ENCODE data around the gene CAND1. TPM values are rescaled to one million over a fixed set of nuclear protein-coding genes. Genes with fewer than 3 reads are reported as not detected.

Gene CAND1
- total RNA-seq, 1 experiment from 2014 or later: 230 TPM

DNA sequence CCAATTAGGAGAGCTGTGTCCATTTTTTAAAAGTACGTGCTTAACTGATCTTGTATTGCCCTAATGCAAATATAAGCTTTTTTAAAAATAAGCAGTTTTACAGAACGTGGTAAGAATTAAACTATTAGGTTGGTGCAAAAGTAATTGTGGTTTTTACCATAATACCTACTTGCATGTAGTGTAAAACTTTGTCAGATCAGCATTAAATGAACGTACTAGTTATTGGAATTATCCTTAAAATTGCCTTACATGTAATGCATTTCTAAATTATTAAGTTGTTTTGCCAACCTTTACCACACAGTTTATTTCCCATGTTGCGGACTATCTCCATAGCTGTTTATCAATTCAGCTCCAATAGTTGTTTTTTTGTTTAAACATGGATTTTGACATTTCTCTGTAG, 10.9 kb downstream of the CAND1 start:
- no peak overlapping the region for H4K91ac ChIP-seq (ENCODE audit: insufficient read length, low read depth, low read length)
- H2BK120ac ChIP-seq (ENCODE audit: low read depth, low read length, poor library complexity, severe bottlenecking): no peak overlapping the region
- no peaks in the 10 kb centered on the region for H3K9me3 ChIP-seq (ENCODE audit: control insufficient read depth, low read depth, low read length)
- H3K4me3 Mint-ChIP-seq: no peak overlapping the region
- no peak overlapping the region for H3K9ac ChIP-seq (ENCODE audit: extremely low read depth, insufficient read length, low read length)
- no peaks in the 10 kb centered on the region for H4K20me1 ChIP-seq (ENCODE audit: control insufficient read depth, insufficient read depth, insufficient read length)
- TF ChIP-seq, protein P1, sequence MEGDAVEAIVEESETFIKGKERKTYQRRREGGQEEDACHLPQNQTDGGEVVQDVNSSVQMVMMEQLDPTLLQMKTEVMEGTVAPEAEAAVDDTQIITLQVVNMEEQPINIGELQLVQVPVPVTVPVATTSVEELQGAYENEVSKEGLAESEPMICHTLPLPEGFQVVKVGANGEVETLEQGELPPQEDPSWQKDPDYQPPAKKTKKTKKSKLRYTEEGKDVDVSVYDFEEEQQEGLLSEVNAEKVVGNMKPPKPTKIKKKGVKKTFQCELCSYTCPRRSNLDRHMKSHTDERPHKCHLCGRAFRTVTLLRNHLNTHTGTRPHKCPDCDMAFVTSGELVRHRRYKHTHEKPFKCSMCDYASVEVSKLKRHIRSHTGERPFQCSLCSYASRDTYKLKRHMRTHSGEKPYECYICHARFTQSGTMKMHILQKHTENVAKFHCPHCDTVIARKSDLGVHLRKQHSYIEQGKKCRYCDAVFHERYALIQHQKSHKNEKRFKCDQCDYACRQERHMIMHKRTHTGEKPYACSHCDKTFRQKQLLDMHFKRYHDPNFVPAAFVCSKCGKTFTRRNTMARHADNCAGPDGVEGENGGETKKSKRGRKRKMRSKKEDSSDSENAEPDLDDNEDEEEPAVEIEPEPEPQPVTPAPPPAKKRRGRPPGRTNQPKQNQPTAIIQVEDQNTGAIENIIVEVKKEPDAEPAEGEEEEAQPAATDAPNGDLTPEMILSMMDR (conservative IDR thresholded peaks at IDR 0.05): no peak
- H3K23me2 ChIP-seq (ENCODE audit: insufficient read length, low read depth, low read length, poor library complexity, severe bottlenecking): no peaks in the 10 kb centered on the region
- H3K27me3 ChIP-seq (ENCODE audit: insufficient read depth, low read length): no peaks in the 10 kb centered on the region
- H3K27ac ChIP-seq (ENCODE audit: insufficient read length, low read depth, low read length): no peak overlapping the region
- no peak overlapping the region for H3K4ac ChIP-seq (ENCODE audit: low read depth, low read length)
- no peaks in the 10 kb centered on the region for H3K4me1 ChIP-seq (ENCODE audit: insufficient read depth, low read length)
- no peak overlapping the region for H4K5ac ChIP-seq (ENCODE audit: insufficient read length, low read depth, low read length)
- no peak overlapping the region for H3K4me2 ChIP-seq (ENCODE audit: insufficient read depth, insufficient read length, low read length)
- H2BK5ac ChIP-seq (ENCODE audit: insufficient read length, low read length): no peak overlapping the region
- no peaks in the 10 kb centered on the region for H3K9me3 Mint-ChIP-seq
- H3K56ac ChIP-seq (ENCODE audit: insufficient read length, low read depth, low read length): no peak overlapping the region
- H3K79me2 ChIP-seq (ENCODE audit: insufficient read depth, low read length): peaks cover 39% of the 10 kb centered on the region
- no peak overlapping the region for H2BK20ac ChIP-seq (ENCODE audit: low read depth, low read length, poor library complexity, severe bottlenecking)
- peaks cover 13 to 24% (median 20%) of the 10 kb centered on the region in 3 experiments; a peak in 6 of 7 replicates for H3K36me3 Mint-ChIP-seq (ENCODE audit: insufficient read depth in 1 of 3, low read depth in 3 of 3)
- no peak overlapping the region for H2AFZ ChIP-seq (ENCODE audit: low read length)
- H3K23ac ChIP-seq (ENCODE audit: insufficient read length, low read depth, low read length): no peak overlapping the region
- H3T11ph ChIP-seq (ENCODE audit: low read length): no peak overlapping the region
- H2BK12ac ChIP-seq (ENCODE audit: insufficient read length, low read depth, low read length): no peak overlapping the region
- H3K18ac ChIP-seq (ENCODE audit: insufficient read length, low read depth, low read length): no peak overlapping the region
- H4K8ac ChIP-seq (replicated peaks; ENCODE audit: insufficient read length, low read depth, low read length): no peak overlapping the region
- H3K27ac Mint-ChIP-seq: no peak overlapping the region
- H3K4me1 Mint-ChIP-seq: peaks cover 21 to 25% of the 10 kb centered on the region in 2 experiments
- no peak for DNase-seq
- no peaks in the 10 kb centered on the region for H3K27me3 Mint-ChIP-seq (ENCODE audit: low read depth)
- H3K79me1 ChIP-seq (ENCODE audit: insufficient read depth, low read depth, low read length, poor library complexity, severe bottlenecking): no peaks in the 10 kb centered on the region
- no CpG with 5 or more reads among the region's 4 CpGs for WGBS (ENCODE audit: extremely low coverage, insufficient read length, low lambda C conversion rate)
- H3K14ac ChIP-seq (ENCODE audit: insufficient read depth, low read length): no peak overlapping the region
- H2AK5ac ChIP-seq (ENCODE audit: insufficient read length, low read length): no peak overlapping the region
- H2BK15ac ChIP-seq (ENCODE audit: low read depth, low read length): no peak overlapping the region

Data from H9 (cell line).